ENCODE data around the gene MID1.

MID1 gene

GRCh38 chrX:10444204-10444603, 176.2 kb downstream of the MID1 start:
- DNase-seq (ENCODE audit: low read depth): peak; percentile 18
- TF ChIP-seq, protein P1, sequence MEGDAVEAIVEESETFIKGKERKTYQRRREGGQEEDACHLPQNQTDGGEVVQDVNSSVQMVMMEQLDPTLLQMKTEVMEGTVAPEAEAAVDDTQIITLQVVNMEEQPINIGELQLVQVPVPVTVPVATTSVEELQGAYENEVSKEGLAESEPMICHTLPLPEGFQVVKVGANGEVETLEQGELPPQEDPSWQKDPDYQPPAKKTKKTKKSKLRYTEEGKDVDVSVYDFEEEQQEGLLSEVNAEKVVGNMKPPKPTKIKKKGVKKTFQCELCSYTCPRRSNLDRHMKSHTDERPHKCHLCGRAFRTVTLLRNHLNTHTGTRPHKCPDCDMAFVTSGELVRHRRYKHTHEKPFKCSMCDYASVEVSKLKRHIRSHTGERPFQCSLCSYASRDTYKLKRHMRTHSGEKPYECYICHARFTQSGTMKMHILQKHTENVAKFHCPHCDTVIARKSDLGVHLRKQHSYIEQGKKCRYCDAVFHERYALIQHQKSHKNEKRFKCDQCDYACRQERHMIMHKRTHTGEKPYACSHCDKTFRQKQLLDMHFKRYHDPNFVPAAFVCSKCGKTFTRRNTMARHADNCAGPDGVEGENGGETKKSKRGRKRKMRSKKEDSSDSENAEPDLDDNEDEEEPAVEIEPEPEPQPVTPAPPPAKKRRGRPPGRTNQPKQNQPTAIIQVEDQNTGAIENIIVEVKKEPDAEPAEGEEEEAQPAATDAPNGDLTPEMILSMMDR (conservative IDR thresholded peaks at IDR 0.05; ENCODE audit: control insufficient read depth, insufficient read depth, low read depth, low read length): peak; percentile 25

GRCh38 chrX:10441464-10441863, 178.9 kb downstream of the MID1 start:
- H3K4me3 ChIP-seq (ENCODE audit: control insufficient read depth, low read depth, low read length): no peak overlapping the region
- TF ChIP-seq, protein P1 (conservative IDR thresholded peaks at IDR 0.05; ENCODE audit: control insufficient read depth, insufficient read depth, low read depth, low read length): no peak
- no peak for DNase-seq (ENCODE audit: low read depth)

More at GRCh38 chrX:10444204-10444603, 176.2 kb downstream of the MID1 start:
- H3K4me3 ChIP-seq (ENCODE audit: control insufficient read depth, low read depth, low read length): no peak overlapping the region

GRCh38 chrX:10433296-10433965, 187.0 kb downstream of the MID1 start:
- no peak for DNase-seq (ENCODE audit: low read depth)
- TF ChIP-seq, protein P1 (conservative IDR thresholded peaks at IDR 0.05; ENCODE audit: control insufficient read depth, insufficient read depth, low read depth, low read length): no peak

DNA sequence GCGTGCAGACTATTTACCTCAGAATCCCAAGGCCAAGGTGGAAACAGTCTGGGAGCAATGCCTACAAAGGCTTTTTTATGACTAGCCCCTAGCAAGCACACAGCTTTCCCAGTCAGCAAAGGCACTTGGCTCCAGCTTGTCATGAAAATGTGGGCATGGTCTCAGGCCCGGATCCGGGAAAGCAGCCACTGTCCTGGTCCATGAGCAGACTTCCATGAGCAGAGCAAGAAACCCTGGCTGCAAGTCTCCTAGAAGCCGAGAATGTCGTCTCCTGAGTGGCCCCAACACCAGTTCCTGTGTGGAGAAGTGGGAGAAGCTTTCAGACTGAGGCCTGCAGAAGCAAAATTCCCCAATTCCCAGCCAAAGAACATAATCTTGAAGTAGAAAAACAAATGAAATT, 190.5 kb downstream of the MID1 start:
- TF ChIP-seq, protein P1 (conservative IDR thresholded peaks at IDR 0.05; ENCODE audit: control insufficient read depth, insufficient read depth, low read depth, low read length): no peak
- no peak overlapping the region for H3K4me3 ChIP-seq (ENCODE audit: control insufficient read depth, low read depth, low read length)
- DNase-seq (ENCODE audit: low read depth): no peak

More at GRCh38 chrX:10433296-10433965, 187.0 kb downstream of the MID1 start:
- H3K4me3 ChIP-seq (ENCODE audit: control insufficient read depth, low read depth, low read length): no peak overlapping the region

GRCh38 chrX:10427249-10427648, 193.1 kb downstream of the MID1 start:
- no peak overlapping the region for H3K4me3 ChIP-seq (ENCODE audit: control insufficient read depth, low read depth, low read length)
- no peak for DNase-seq (ENCODE audit: low read depth)
- TF ChIP-seq, protein P1 (conservative IDR thresholded peaks at IDR 0.05; ENCODE audit: control insufficient read depth, insufficient read depth, low read depth, low read length): no peak

- peak; percentile 15 for DNase-seq (ENCODE audit: low read depth)
- TF ChIP-seq, protein P1 (conservative IDR thresholded peaks at IDR 0.05; ENCODE audit: control insufficient read depth, insufficient read depth, low read depth, low read length): no peak
- H3K4me3 ChIP-seq (ENCODE audit: control insufficient read depth, low read depth, low read length): no peak overlapping the region
These were observed 196.7 kb downstream of the MID1 start for GRCh38 chrX:10423716-10424115.

Measured in fibroblast of mammary gland (primary cell).